Stomach smooth muscle (tissue), 2 donors: ENCODE data around the gene HOXB2.
A peak's percentile ranks its signal among the peaks of the same experiment; 100 is the strongest.

Experiments
- H3K27ac ChIP-seq: one replicate; pipeline ENCODE4 v1.7.0; 2013; ENCODE audit warnings: mild to moderate bottlenecking, low read length, inconsistent platforms
- H3K27me3 ChIP-seq, 2 donors: one replicate each; pipeline ENCODE4 v1.7.0; 2013; ENCODE audit warnings: low read length in 2 of 2; ENCODE audit not compliant: insufficient read depth in 2 of 2, control insufficient read depth in 1 of 2
- H3K36me3 ChIP-seq, 2 donors: one replicate each; pipeline ENCODE4 v1.7.0; 2013; ENCODE audit warnings: low read length in 2 of 2; ENCODE audit not compliant: control insufficient read depth in 2 of 2, insufficient read depth in 2 of 2
- H3K4me1 ChIP-seq: one replicate; pipeline ENCODE4 v1.7.0; 2013; ENCODE audit warnings: low read length; ENCODE audit not compliant: control insufficient read depth, insufficient read depth
- H3K4me3 ChIP-seq, 2 donors: one replicate each; pipeline ENCODE4 v1.7.0; 2013; ENCODE audit warnings: low read length in 2 of 2
- H3K9ac ChIP-seq, 2 donors: one replicate each; pipeline ENCODE4 v1.7.0; 2013; ENCODE audit warnings: low read length in 2 of 2, mild to moderate bottlenecking in 1 of 2
- H3K9me3 ChIP-seq, 2 donors: one replicate each; pipeline ENCODE4 v1.7.0; 2013; ENCODE audit warnings: low read length in 2 of 2; ENCODE audit not compliant: control insufficient read depth in 2 of 2
- donor health status: healthy.
- donor health status: Pancreatic carcinoma.

HOXB2 gene

DNA sequence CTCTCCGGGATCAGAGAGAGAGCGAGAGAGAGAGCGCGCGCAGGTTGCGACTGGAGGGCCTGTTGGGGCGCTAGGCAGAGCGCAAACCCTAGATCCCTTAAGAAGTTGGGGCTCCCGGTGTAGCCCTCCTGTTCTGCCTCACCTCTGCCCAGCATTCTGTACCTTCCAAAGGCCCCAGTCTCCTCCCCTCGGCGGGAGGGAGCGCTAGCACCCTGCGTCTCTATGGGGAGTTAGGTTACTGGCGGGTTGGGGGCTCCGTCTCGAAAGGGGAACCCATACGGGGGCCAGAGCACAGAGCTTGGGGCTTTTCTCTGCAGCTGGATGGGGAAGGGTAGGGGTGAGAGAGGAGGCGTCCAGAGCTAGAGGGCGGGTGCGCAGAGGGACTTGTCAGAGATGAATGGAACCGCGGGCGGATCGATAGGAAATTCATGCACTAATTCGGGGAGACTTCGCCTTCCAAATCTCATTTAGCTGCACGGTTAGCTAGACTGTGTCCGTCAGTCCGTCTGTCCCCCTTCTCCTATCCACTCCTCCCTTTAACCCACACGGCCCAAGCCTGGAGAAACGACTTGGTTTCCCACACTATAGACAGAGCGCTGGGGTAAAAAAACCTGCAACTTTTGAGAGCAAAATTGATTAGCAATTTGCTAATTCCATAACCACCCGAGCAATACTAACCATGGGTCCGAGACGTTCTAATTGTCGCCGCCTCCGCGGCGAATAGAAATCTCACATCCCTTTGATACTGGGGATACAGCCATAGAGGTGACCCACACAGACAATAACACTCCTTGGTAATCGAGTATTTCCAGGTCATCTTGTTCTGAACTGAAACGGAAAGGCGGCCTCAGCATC is 33.9 kb upstream of the HOXB2 start:
- no peaks in the 10 kb centered on the region for H3K36me3 ChIP-seq
- peak overlapping the region; percentile 77 for H3K27ac ChIP-seq
- H3K4me3 ChIP-seq: peak overlapping the region; percentile 59 to 83
- peak overlapping the region; percentile 62 to 84 for H3K9ac ChIP-seq
- H3K27me3 ChIP-seq: peaks cover 0 to 68% of the 10 kb centered on the region in 2 donors
- peaks cover 60% of the 10 kb centered on the region for H3K4me1 ChIP-seq
- no peaks in the 10 kb centered on the region for H3K9me3 ChIP-seq

DNA sequence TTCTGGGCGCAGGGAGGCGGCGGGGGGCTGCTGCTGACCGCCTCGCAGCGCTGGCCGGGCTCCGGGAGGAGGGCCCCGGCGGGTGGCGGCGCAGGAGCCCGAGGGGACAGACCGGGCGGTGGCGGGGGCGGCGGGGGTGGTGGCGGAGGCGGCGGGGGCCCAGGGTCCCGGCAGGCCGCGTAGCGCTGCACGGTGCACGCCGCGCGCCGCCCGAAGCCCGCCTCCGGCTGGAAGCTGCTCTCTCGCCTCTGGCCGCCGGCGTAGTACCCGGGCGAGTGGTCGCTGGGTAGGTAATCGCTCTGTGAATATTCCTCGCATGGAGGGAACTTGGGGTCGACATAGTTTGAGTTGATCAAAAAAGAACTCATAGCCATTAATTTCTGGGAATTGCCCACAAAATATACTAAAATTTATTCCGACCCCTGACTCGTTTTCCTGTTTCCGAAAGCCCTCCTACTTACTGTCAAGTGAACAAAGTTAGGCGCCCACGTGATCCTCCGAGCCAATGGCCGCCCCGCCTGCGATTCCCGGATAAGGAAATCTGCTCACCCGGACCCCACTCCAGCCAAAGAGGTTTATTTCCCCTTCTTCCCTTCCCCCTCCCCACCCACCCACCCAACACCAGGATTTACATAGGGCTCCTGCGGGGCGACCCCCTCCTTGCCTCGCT is 33.2 kb upstream of the HOXB2 start, which contains the start of gene HOXB4:
Gene HOXB4 (minus strand): TSS at position 405 of the 670 bp plus-strand sequence. CDS start 31 bp downstream, at position 374.
- peak within 1 kb of the TSS; percentile 61 to 83 for H3K4me3 ChIP-seq
- H3K4me1 ChIP-seq: peaks cover 54% of the 10 kb centered on the region
- peaks cover 0 to 62% of the 10 kb centered on the region in 2 donors for H3K27me3 ChIP-seq
- peak within 1 kb of the TSS; percentile 89 for H3K27ac ChIP-seq
- no peaks in the 10 kb centered on the region for H3K36me3 ChIP-seq
- no peaks in the 10 kb centered on the region for H3K9me3 ChIP-seq
- peak within 1 kb of the TSS; percentile 62 to 84 for H3K9ac ChIP-seq

DNA sequence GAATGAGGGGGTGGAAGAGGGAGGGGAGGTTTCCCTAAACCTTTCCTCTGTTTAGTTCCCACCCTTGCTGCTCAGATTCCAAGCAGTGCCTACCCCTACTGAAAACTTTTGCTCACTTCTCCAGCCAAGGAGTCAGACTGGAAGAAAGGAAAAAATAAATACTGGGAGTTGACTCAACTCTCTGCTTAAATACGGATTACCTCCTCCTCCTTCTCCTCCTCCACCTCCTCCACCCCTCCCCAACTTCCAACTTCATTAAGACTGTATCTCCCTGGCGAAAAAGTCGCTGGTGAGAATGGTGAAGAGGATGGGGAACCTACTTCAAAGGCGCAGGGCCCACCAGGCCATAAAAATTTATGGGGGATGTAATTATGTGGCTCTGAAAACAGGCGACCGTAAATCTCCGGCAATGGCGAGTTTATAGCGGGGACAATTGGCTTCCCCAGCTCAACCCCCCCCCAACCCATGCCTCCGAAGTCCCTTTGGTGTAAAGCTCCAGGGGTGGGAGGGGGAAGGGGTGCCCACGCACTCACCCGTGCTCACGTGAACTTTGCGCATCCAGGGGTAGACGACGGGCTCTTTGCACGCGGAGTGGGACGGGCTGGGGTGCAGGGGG is 32.5 kb upstream of the HOXB2 start:
- Histone ChIP-seq H3K9ac (peak overlapping the region; percentile 47 to 80), H3K4me3 (peak overlapping the region; percentile 42 to 83), H3K36me3 (no peaks in the 10 kb centered on the region), H3K9me3 (no peaks in the 10 kb centered on the region), H3K4me1 (peaks cover 54% of the 10 kb centered on the region), H3K27ac (peak overlapping the region; percentile 89), H3K27me3 (peaks cover 0 to 62% of the 10 kb centered on the region in 2 donors)

DNA sequence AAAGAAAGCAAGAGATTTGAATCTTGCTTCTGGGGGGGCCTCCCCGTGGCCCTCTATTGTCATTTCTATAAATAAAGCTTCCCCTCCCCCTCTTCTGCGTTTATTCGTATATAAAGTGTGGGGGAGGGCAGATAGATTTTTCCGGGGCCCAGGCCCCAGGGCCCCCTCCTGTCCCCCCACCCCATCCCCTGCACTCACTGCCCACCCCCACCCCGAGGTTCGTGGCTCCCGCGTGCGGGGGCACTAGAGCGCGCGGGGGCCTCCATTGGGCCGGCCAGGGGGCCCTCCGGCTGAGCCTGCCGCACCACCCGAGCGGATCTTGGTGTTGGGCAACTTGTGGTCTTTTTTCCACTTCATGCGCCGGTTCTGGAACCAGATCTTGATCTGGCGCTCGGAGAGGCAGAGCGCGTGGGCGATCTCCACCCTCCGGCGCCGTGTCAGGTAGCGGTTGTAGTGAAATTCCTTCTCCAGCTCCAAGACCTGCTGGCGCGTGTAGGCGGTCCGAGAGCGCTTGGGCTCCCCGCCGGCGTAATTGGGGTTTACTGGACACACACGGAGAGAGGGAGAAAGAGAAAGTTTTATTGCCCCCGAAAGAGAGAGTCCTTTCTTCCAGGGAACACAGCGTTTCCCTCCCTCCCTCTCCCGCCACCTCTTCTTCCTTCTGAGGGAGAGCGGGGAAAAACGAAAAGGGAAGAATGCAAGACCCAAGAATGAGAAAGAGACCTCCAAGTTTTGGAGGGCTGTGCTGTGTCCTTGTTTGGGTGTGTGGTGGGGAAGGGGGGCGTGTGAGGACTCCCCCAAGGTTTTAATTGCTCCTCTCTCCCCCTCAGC is 31.8 kb upstream of the HOXB2 start:
- H3K4me1 ChIP-seq: peaks cover 61% of the 10 kb centered on the region
- H3K9me3 ChIP-seq: no peaks in the 10 kb centered on the region
- H3K9ac ChIP-seq: peak overlapping the region; percentile 47 to 80
- peak overlapping the region; percentile 89 for H3K27ac ChIP-seq
- H3K27me3 ChIP-seq: peaks cover 0 to 56% of the 10 kb centered on the region in 2 donors
- no peaks in the 10 kb centered on the region for H3K36me3 ChIP-seq
- H3K4me3 ChIP-seq: peak overlapping the region; percentile 42 to 83

DNA sequence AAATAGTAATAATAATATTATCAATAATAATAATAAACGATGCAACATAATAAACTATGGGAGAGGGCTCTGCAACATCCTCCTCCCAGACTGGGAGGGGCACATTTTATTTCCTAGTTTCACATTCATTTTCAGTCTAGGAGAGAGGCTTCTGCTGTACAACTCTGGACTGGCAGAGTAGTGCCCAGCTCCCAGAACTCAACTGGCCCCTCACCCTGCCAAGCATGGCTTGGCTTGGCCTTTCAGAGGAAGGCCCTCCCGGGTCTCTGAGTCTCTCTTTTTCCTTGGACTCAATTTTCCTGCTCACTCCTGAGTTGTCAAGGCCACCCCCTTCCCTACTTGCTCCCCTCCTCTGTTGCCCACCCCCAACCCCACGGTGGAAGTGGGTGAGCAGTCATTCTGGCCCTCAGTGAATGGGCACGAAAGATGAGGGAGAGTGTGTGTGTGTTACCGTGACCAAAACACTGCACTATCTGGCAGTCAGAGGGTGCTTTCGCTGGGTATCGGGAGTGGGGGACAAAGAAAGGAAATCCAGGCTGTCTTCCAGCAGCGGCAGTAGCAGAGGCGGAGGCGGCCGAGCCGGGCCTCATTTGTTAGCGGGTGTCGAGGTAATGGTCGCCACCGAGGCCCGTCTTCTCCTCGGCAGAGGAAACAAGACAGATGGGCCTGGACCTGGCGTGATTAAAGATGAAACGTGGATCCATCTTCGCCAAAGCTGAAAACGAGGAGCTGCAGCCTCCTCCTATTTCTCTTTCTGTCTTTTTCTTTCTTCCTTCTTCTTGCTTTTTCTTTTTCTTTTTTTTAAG is 31.0 kb upstream of the HOXB2 start:
- peaks cover 61% of the 10 kb centered on the region for H3K4me1 ChIP-seq
- no peaks in the 10 kb centered on the region for H3K9me3 ChIP-seq
- peak overlapping the region; percentile 37 to 75 for H3K4me3 ChIP-seq
- no peaks in the 10 kb centered on the region for H3K36me3 ChIP-seq
- peaks cover 0 to 48% of the 10 kb centered on the region in 2 donors for H3K27me3 ChIP-seq
- peak overlapping the region; percentile 46 to 55 for H3K9ac ChIP-seq
- H3K27ac ChIP-seq: peak overlapping the region; percentile 89

DNA sequence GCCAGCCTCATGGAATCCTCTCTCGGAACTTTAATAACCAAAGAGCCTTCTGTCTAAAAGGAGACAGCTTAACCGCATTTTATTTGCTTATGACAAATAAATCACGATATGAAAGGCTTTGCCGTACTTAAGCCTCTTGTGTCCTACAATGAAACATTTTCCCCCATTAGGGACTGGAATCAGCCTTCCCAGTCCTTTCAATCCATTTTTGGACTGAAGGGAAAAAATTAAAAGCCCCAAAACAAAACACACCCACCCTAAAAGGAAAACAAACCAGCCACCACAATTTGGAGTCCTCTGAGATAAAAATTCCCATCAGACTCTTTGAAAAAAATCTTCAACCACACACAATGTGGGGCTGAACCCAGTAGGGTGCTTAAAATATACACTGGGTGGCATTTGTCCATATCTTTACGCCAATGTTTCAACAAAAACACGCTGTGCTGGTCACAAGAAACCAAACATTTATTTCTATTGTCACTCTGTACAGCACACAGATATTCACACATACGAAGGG is 30.2 kb upstream of the HOXB2 start:
- peak overlapping the region in 1 of 2 donors; percentile 75 for H3K4me3 ChIP-seq
- peaks cover 0 to 49% of the 10 kb centered on the region in 2 donors for H3K27me3 ChIP-seq
- H3K4me1 ChIP-seq: peaks cover 63% of the 10 kb centered on the region
- no peaks in the 10 kb centered on the region for H3K9me3 ChIP-seq
- peak overlapping the region; percentile 94 for H3K27ac ChIP-seq
- peak overlapping the region; percentile 41 to 58 for H3K9ac ChIP-seq
- no peaks in the 10 kb centered on the region for H3K36me3 ChIP-seq

DNA sequence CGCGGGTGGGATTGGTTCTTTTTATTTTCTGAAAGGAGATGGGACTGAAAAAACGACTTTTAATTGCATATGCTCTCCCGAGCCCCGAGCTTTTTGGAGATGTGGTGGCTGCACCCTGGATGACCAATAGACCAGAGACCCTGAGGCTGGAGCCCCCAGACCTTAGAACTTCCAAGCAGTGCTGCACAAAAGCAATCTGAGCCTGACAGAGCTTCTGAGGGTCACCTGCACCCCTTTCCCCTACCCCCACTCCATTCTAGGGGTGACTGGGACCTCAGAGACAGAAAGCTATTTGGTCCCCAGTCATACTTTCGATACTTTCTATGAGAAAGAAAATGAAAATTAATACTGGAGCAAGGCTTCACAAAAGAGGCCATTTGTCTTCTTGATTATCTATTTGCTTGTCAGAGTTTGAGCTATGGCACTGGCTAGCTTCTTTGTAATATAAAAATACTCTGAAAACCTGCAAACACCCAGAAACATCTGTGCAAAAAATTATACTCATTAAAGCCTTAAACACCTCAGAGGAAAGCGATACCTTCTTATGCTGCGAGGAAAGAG is 29.7 kb upstream of the HOXB2 start:
- Histone ChIP-seq H3K9ac (peak overlapping the region; percentile 41 to 79), H3K4me3 (peak overlapping the region; percentile 13 to 75), H3K36me3 (no peaks in the 10 kb centered on the region), H3K27ac (peak overlapping the region; percentile 94), H3K4me1 (peaks cover 65% of the 10 kb centered on the region), H3K9me3 (no peaks in the 10 kb centered on the region), H3K27me3 (peaks cover 0 to 46% of the 10 kb centered on the region in 2 donors)

DNA sequence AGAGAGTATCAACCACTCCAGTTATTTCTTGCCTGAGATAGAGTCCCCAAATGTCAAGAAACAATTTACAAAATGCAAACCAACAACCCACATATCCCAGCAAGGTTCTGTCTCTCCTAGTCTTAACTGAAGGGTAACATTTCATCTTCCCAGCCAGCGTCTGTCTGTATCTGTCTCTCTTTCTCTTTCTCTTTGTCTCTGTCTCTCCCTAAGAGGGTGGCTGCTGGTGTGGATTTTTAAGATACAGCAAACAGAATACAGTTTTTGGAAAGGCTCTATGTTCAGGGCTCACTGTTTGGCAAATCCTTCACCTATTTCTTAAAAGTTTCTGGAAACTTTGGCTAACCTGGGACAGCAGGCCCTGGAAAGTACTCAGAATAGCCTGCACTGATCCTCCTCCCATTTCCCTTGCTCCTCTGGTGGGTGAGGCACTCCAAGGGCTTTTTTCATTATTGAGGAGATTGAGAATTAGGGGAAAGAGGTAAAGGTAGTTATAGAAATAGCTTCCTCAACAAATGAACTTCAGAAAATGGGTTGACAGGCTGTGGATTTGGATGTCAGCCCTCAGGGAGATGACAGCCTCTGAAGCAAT is 27.0 kb upstream of the HOXB2 start:
- Histone ChIP-seq H3K4me3 (peak overlapping the region; percentile 8 to 75), H3K4me1 (peaks cover 71% of the 10 kb centered on the region)

More for the DNA sequence above, 27.0 kb upstream of the HOXB2 start:
- peak overlapping the region; percentile 55 to 79 for H3K9ac ChIP-seq
- H3K36me3 ChIP-seq: no peaks in the 10 kb centered on the region
- H3K9me3 ChIP-seq: no peaks in the 10 kb centered on the region
- H3K27ac ChIP-seq: peak overlapping the region; percentile 94
- peaks cover 0 to 35% of the 10 kb centered on the region in 2 donors for H3K27me3 ChIP-seq
